Measurements from ENCODE around the gene DNAH10.

The DNAH10 gene

DNA sequence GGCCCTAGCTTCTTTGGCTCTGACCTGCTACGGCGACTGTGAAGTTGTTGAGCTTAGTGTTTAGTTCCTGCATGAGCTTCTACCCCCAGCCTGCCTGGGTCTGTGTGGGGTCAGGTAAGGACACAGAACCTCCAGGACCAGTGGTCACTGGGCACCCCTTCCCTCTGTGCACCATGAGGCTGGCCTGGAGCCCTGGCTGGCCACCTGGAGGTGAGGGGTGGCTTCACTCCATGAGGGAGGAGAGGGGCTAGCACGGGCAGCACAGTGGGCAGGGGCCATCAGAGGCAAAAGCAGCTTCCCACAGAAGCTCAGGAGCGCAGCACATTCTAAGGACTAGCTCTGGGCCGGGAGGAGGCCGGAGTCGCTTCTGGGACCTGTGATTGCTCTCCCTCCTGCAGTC is 173.9 kb downstream of the DNAH10 start:
- Histone ChIP-seq H3K4me1 (ENCODE audit: control insufficient read depth, insufficient read depth, low read length) (no peaks in the 10 kb centered on the region), H3K27ac (ENCODE audit: low read depth, low read length) (no peak overlapping the region), H3K9ac (ENCODE audit: low read depth, low read length) (no peak overlapping the region), H3K9me3 (ENCODE audit: control insufficient read depth, insufficient read depth, low read length) (no peaks in the 10 kb centered on the region), H3K36me3 (ENCODE audit: control insufficient read depth, insufficient read depth, low read length) (no peaks in the 10 kb centered on the region), H3K4me3 (ENCODE audit: low read depth, low read length) (no peak overlapping the region), H3K27me3 (ENCODE audit: control insufficient read depth, insufficient read depth, low read length) (no peaks in the 10 kb centered on the region)

DNA sequence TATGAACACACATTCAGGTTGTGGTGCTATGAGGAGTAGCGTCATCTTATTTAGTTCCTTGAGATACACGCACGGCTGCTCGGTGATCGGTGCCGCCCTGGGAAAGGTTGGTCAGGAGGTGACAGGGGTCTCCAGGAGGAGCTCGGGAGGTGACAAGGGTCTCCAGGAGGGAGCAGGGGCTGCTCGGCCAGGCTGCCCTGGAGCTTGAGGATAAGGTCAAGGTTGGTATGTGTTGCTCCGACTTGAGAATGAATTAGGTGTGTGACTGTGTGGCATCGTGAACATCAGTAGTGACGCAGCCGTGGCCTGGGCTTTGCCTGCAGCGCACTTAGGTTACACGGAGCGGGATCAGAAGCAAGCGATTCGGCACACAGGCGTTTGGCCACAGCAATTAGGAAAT is 174.4 kb downstream of the DNAH10 start:
- H3K4me1 ChIP-seq (ENCODE audit: control insufficient read depth, insufficient read depth, low read length): no peaks in the 10 kb centered on the region
- no peak overlapping the region for H3K9ac ChIP-seq (ENCODE audit: low read depth, low read length)
- H3K27me3 ChIP-seq (ENCODE audit: control insufficient read depth, insufficient read depth, low read length): no peaks in the 10 kb centered on the region

DNA sequence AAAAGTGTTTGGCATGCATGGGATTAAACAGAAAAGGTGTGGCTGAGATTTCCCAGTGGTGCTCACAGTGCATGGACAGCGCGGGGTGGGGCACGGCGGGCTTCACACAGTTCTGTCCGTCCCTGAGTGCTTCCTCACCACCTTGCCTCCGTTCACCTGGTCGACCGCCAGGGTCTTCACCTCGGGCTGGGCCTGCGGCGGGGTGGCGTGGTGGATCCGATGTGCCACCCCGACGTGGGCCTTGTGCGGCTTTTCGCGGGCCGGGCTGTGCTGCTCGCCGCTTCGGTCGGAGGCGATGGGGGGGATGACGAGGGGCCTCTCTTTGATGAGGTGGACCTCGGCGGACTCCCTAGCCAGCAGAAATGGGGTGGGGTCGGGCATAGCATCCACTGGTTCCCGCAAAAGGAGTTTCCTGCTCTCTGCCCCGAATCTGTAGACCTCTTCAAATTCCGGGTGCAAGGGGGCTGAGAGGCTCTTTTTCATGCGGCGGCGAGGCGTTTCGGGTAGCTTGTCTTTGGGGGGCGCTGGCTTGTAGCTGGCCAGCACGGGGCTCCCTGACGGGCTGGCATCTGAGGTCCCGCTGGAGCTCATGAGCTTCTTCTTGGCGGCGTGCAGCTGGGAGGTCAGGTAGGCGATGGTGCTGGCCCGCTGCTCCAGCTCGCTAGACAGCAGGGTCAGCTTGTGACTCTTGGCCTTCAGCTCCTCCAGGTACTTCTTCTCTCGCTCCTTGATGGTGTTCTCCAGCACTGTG is 175.0 kb downstream of the DNAH10 start:
- Histone ChIP-seq H3K9me3 (ENCODE audit: control insufficient read depth, insufficient read depth, low read length) (no peaks in the 10 kb centered on the region), H3K4me3 (ENCODE audit: low read depth, low read length) (no peak overlapping the region), H3K27ac (ENCODE audit: low read depth, low read length) (no peak overlapping the region), H3K9ac (ENCODE audit: low read depth, low read length) (no peak overlapping the region), H3K4me1 (ENCODE audit: control insufficient read depth, insufficient read depth, low read length) (no peaks in the 10 kb centered on the region), H3K27me3 (ENCODE audit: control insufficient read depth, insufficient read depth, low read length) (no peaks in the 10 kb centered on the region), H3K36me3 (ENCODE audit: control insufficient read depth, insufficient read depth, low read length) (no peaks in the 10 kb centered on the region)

More for the DNA sequence above, 174.4 kb downstream of the DNAH10 start:
- Histone ChIP-seq H3K27ac (ENCODE audit: low read depth, low read length) (no peak overlapping the region), H3K9me3 (ENCODE audit: control insufficient read depth, insufficient read depth, low read length) (no peaks in the 10 kb centered on the region), H3K36me3 (ENCODE audit: control insufficient read depth, insufficient read depth, low read length) (no peaks in the 10 kb centered on the region), H3K4me3 (ENCODE audit: low read depth, low read length) (no peak overlapping the region)

DNA sequence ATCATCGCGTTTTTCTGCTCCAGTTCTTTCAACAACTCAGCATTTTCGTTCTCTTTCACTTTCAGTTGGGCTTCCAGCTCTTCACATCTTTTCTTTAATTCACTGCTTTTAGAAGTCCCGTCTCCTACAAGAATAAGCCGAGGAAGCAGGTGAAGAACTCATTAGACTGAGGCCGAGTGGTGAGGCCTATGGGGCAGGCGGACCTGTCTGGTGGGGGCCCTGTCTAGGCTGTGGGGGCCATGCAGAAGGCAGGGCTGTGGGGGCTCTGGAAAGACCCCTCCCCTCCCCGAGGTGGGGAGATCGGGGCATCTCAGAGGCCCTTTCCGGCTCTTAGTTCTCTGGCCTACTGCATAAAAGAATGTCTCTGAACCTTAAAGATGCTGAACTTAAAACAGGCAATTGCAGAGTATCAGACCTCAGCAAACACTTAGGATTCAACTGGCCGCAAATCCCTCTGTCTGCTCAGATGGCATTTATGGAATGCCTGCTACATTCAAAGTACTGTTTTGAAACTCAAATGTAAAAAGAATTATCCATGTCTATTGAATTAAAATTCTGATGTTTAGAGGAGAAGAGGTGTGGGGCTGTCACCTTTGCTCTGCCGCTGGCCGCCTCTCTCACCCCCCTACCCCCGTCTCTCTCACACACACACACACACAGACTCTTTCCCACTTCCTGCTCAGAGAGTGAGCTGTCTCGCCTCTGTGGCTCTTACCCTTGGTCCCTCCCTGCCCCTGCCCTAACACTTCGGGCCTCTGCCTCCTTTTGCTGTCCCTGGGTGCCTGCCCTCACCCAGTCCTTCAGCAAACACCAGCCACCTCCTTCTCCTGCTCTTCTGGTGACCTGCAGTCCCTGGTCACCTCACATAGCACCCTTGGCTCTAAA is 175.8 kb downstream of the DNAH10 start:
- Histone ChIP-seq H3K36me3 (ENCODE audit: control insufficient read depth, insufficient read depth, low read length) (no peaks in the 10 kb centered on the region), H3K9ac (ENCODE audit: low read depth, low read length) (no peak overlapping the region), H3K27ac (ENCODE audit: low read depth, low read length) (no peak overlapping the region), H3K9me3 (ENCODE audit: control insufficient read depth, insufficient read depth, low read length) (no peaks in the 10 kb centered on the region), H3K4me3 (ENCODE audit: low read depth, low read length) (no peak overlapping the region), H3K27me3 (ENCODE audit: control insufficient read depth, insufficient read depth, low read length) (no peaks in the 10 kb centered on the region), H3K4me1 (ENCODE audit: control insufficient read depth, insufficient read depth, low read length) (no peaks in the 10 kb centered on the region)

DNA sequence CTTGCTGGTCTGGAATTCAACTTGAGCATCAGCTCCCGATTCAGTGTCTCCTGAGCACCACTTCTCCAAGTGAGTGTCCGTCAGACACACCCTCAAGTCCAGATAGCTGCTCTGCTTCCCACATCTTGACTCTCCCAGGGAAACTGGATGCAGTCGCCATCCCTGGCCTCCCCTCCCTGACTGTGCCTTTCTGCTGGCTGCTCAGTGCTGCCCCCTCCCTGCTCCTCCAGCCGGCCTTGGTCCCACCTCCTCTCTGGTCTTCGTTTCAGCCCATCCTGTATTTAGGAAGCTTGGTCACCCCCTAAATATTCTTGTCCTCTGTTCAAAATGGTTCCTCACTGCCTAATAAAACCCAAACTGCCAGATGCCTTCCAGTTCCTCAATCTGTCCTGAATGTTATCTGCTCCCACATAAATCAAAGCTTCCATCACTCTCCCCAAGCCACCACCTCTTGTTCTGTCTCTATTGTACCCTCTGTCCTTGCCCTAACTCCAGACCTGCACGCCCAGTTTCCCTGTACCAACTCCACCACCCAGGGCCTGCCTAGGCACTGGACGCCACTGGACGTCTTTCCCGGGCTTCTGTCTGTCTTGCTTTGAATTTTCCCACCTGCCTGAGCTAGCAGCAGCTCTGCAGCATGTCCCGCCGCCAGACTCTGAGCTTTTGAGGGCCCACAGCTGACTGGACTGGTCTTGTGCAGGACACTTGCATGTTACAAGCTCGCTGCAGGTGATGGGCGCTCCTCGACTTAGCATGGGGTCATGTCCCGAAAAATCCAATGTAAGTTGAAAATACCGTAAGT is 176.8 kb downstream of the DNAH10 start:
- Histone ChIP-seq H3K4me1 (ENCODE audit: control insufficient read depth, insufficient read depth, low read length) (no peaks in the 10 kb centered on the region), H3K27ac (ENCODE audit: low read depth, low read length) (no peak overlapping the region), H3K4me3 (ENCODE audit: low read depth, low read length) (no peak overlapping the region), H3K27me3 (ENCODE audit: control insufficient read depth, insufficient read depth, low read length) (no peaks in the 10 kb centered on the region), H3K9me3 (ENCODE audit: control insufficient read depth, insufficient read depth, low read length) (no peaks in the 10 kb centered on the region), H3K36me3 (ENCODE audit: control insufficient read depth, insufficient read depth, low read length) (no peaks in the 10 kb centered on the region), H3K9ac (ENCODE audit: low read depth, low read length) (no peak overlapping the region)

DNA sequence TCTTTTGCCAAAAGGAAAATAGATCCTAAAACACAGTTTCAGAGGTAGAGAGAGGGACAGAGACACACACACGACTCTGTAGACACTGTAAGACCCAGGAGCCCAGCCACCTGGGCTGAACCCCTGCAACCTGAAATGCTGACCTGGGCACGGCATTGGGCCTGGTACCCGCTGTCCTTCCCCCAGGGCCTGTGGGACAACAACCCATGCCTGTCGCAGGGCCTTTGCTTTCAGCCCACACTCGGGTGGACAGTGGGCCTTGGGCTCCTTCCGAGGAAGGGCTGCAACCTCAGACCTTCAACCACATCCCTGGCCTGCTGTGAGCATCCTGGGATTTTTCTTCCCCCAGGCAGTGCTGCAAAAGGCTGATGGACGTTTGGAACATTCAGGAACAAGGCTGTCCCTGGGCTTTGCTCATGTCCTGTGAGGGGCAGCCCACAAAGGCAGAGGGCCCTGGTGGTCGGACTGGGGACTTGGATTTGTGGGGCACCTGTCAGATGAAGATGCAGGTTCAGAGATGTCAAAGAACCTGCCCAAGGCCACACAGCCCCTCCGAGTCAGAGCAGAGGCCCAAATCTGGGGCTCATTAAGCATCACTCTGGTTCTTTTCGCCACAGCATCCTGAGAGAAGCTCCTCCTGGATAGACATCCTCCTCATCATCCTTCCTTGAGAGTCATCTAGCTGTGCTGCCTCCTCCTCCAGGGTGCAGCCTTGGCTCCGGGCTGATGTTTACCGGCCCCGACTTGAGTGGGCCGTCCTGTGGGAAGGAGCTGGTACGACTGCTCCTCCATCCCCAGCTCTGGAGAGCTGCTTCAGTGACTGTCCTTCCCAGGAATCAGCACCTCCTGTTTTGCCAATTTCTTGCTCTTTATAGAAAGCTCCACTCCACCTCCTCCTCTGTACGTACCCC is 177.9 kb downstream of the DNAH10 start:
- no peaks in the 10 kb centered on the region for H3K4me1 ChIP-seq (ENCODE audit: control insufficient read depth, insufficient read depth, low read length)
- H3K27ac ChIP-seq (ENCODE audit: low read depth, low read length): no peak overlapping the region
- no peak overlapping the region for H3K9ac ChIP-seq (ENCODE audit: low read depth, low read length)
- no peak overlapping the region for H3K4me3 ChIP-seq (ENCODE audit: low read depth, low read length)
- no peaks in the 10 kb centered on the region for H3K9me3 ChIP-seq (ENCODE audit: control insufficient read depth, insufficient read depth, low read length)
- 0 out of 2 replicates have a peak, but pooled peaks cover 1% of the 10 kb centered on the region for H3K27me3 ChIP-seq (ENCODE audit: control insufficient read depth, insufficient read depth, low read length)
- H3K36me3 ChIP-seq (ENCODE audit: control insufficient read depth, insufficient read depth, low read length): no peaks in the 10 kb centered on the region

DNA sequence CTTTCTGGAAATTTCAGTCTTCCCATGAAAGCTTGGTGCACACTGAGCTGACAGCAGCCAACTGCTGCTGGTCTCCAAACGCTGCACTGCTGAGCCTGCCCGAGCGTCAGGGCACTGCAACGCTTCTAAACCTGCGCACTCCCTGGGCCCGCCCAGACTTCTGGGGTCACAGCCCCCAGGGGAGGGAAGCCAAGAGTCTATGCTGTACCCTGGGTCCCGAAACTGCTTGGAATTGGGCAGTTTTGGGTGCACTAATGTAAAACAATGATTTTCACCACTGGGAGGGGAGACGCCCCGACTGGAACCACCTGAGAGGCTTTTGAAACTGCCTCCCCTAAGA is 178.5 kb downstream of the DNAH10 start:
- Histone ChIP-seq H3K27me3 (ENCODE audit: control insufficient read depth, insufficient read depth, low read length) (peaks cover 4% of the 10 kb centered on the region; the same call in 1 of the 2 replicates), H3K36me3 (ENCODE audit: control insufficient read depth, insufficient read depth, low read length) (no peaks in the 10 kb centered on the region)

DNA sequence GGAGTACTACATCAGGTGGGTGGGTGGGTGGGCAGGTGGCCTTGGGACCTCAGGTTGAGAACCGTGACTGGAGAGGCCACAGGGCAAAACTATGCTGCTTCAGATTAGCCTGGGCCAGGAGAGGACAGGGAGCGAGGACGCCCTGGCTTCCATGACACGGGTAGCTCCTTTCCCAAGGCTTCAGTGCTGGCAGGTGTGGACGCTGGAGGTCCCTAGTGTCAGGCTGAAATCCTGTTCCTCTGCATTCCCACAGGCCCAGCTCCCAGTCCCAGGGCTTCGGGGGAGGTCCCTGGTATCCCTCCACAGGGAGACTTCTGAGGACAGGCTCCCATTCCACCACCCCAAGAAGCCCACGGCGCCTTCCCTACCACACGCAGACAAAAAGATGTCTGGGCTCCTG is 178.9 kb downstream of the DNAH10 start:
- H3K27me3 ChIP-seq (ENCODE audit: control insufficient read depth, insufficient read depth, low read length): peaks cover 8% of the 10 kb centered on the region; the same call in 1 of the 2 replicates
- H3K4me3 ChIP-seq (ENCODE audit: low read depth, low read length): no peak overlapping the region
- no peak overlapping the region for H3K27ac ChIP-seq (ENCODE audit: low read depth, low read length)
- no peaks in the 10 kb centered on the region for H3K36me3 ChIP-seq (ENCODE audit: control insufficient read depth, insufficient read depth, low read length)
- no peaks in the 10 kb centered on the region for H3K9me3 ChIP-seq (ENCODE audit: control insufficient read depth, insufficient read depth, low read length)
- H3K4me1 ChIP-seq (ENCODE audit: control insufficient read depth, insufficient read depth, low read length): no peaks in the 10 kb centered on the region
- no peak overlapping the region for H3K9ac ChIP-seq (ENCODE audit: low read depth, low read length)

More for the DNA sequence above, 178.5 kb downstream of the DNAH10 start:
- Histone ChIP-seq H3K9me3 (ENCODE audit: control insufficient read depth, insufficient read depth, low read length) (no peaks in the 10 kb centered on the region), H3K9ac (ENCODE audit: low read depth, low read length) (no peak overlapping the region), H3K4me3 (ENCODE audit: low read depth, low read length) (no peak overlapping the region), H3K4me1 (ENCODE audit: control insufficient read depth, insufficient read depth, low read length) (no peaks in the 10 kb centered on the region), H3K27ac (ENCODE audit: low read depth, low read length) (no peak overlapping the region)

DNA sequence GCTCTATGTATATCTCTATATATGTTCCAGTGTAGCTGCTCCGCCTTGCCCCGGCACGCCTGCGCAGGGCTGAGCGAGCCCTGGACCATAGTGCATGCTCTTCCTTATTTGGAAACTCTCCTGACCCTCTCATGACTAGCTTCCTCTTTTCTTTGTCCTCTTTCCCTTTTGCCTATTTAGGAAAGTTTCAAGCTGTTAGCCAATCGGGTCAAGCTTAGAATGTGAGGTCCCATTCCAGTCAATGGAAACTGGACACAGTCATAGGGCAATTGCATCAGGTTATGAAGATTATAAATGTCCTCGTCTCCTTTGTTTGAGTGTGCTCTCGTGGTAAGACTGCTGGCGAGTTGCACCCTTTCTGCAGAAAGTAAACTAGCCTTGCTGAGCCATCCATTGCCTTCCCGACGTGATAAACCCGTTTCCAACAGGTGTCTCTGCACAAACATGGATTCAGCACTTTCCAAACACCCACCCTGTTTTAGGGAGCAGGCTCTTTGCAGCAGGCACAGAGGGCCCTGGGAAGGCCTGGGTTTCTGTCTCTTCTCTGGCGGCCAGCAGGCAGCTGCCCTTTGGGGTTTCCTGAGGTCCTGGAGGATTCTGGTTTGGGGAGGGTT is 179.6 kb downstream of the DNAH10 start:
- no peak overlapping the region for H3K9ac ChIP-seq (ENCODE audit: low read depth, low read length)
- H3K27me3 ChIP-seq (ENCODE audit: control insufficient read depth, insufficient read depth, low read length): peaks cover 8% of the 10 kb centered on the region; the same call in 1 of the 2 replicates
- H3K4me1 ChIP-seq (ENCODE audit: control insufficient read depth, insufficient read depth, low read length): no peaks in the 10 kb centered on the region
- no peak overlapping the region for H3K27ac ChIP-seq (ENCODE audit: low read depth, low read length)
- no peak overlapping the region for H3K4me3 ChIP-seq (ENCODE audit: low read depth, low read length)
- H3K36me3 ChIP-seq (ENCODE audit: control insufficient read depth, insufficient read depth, low read length): no peaks in the 10 kb centered on the region
- no peaks in the 10 kb centered on the region for H3K9me3 ChIP-seq (ENCODE audit: control insufficient read depth, insufficient read depth, low read length)

DNA sequence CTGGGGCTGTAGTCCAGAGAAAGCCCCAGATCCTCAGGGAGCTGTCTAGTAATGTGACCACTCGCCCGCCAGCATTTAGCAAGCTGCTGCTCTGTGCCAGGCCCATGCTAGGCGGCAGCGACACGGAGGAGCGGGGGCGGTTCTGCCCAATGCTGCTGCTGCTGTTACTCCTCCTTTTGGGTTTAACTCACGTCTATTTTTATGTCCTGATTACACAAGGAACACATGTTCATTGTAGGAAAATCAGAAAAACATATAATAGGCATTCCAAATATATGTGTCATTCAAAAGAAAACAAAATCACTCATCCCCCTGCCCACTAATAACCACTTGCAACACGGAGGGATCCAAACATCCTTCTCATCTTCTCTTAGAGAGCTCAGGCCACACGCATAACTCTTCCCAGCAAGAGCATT is 180.1 kb downstream of the DNAH10 start:
- H3K27me3 ChIP-seq (ENCODE audit: control insufficient read depth, insufficient read depth, low read length): peaks cover 8% of the 10 kb centered on the region; the same call in 1 of the 2 replicates
- no peaks in the 10 kb centered on the region for H3K4me1 ChIP-seq (ENCODE audit: control insufficient read depth, insufficient read depth, low read length)
- no peaks in the 10 kb centered on the region for H3K36me3 ChIP-seq (ENCODE audit: control insufficient read depth, insufficient read depth, low read length)
- no peak overlapping the region for H3K27ac ChIP-seq (ENCODE audit: low read depth, low read length)
- no peak overlapping the region for H3K9ac ChIP-seq (ENCODE audit: low read depth, low read length)
- no peaks in the 10 kb centered on the region for H3K9me3 ChIP-seq (ENCODE audit: control insufficient read depth, insufficient read depth, low read length)
- no peak overlapping the region for H3K4me3 ChIP-seq (ENCODE audit: low read depth, low read length)
